HepG2 (cell line): ENCODE measurements around the gene GZF1. TPM values are rescaled to one million over a fixed set of nuclear protein-coding genes. Genes with fewer than 3 reads are reported as not detected.

ENCODE experiments used
- DNMT3B ChIP-seq: conservative IDR thresholded peaks from 2 replicates; pipeline ENCODE4 v1.6.1; 2016; ENCODE audit warnings: missing biosample characterization, control low read depth
- ELF1 ChIP-seq: sonication (generic); formaldehyde crosslinking; IDR thresholded peaks from 2 replicates; pipeline ENCODE4 v1.4.0; 2020; ENCODE audit warnings: missing genetic modification reagents
- MAFF ChIP-seq: IDR thresholded peaks from 2 replicates; pipeline ENCODE4 v1.6.1; 2011; ENCODE audit warnings: low read depth, low read length, improper control_type of control experiment
- MATR3 ChIP-seq: sonication (generic); formaldehyde crosslinking; IDR thresholded peaks from 2 replicates; pipeline ENCODE4 v1.4.0; 2020; ENCODE audit warnings: missing genetic modification reagents
- MTF1 ChIP-seq: sonication (generic); formaldehyde crosslinking; IDR thresholded peaks from 2 replicates; pipeline ENCODE4 v1.5.0; 2020; ENCODE audit warnings: missing genetic modification reagents
- NBN ChIP-seq: fragments of 450-650 bp; conservative IDR thresholded peaks from 2 replicates; pipeline ENCODE4 v1.6.1; 2017
- NFYB ChIP-seq: sonication (generic); formaldehyde crosslinking; IDR thresholded peaks from 2 replicates; pipeline ENCODE4 v1.4.0; 2020; ENCODE audit warnings: missing genetic modification reagents
- POGZ ChIP-seq: sonication (generic); formaldehyde crosslinking; IDR thresholded peaks from 2 replicates; pipeline ENCODE4 v1.4.0; 2020; ENCODE audit warnings: mild to moderate bottlenecking, missing genetic modification reagents
- SMARCC2 ChIP-seq: fragments of 450-650 bp; IDR thresholded peaks from 2 replicates; pipeline ENCODE4 v1.6.1; 2017; ENCODE audit warnings: antibody characterized with exemption, mild to moderate bottlenecking
- STAG1 ChIP-seq: sonication (generic); formaldehyde crosslinking; IDR thresholded peaks from 2 replicates; pipeline ENCODE4 v1.4.0; 2020; ENCODE audit warnings: missing genetic modification reagents
- TSC22D2 ChIP-seq: sonication (generic); formaldehyde crosslinking; IDR thresholded peaks from 2 replicates; pipeline ENCODE4 v1.5.1; 2020; ENCODE audit warnings: missing genetic modification reagents, mild to moderate bottlenecking, borderline replicate concordance
- ZBTB20 ChIP-seq: sonication (generic); formaldehyde crosslinking; IDR thresholded peaks from 2 replicates; pipeline ENCODE4 v1.8.1; 2023; ENCODE audit warnings: missing genetic modification reagents, low read depth, mild to moderate bottlenecking, borderline replicate concordance
- ZNF10 ChIP-seq: sonication (generic); formaldehyde crosslinking; IDR thresholded peaks from 2 replicates; pipeline ENCODE4 v1.4.0; 2020; ENCODE audit warnings: mild to moderate bottlenecking, low read depth, missing genetic modification reagents, borderline replicate concordance
- ZNF672 ChIP-seq: sonication (generic); formaldehyde crosslinking; IDR thresholded peaks from 2 replicates; pipeline ENCODE4 v1.8.1; 2022; ENCODE audit warnings: missing genetic modification reagents
- ZNF776 ChIP-seq: sonication (generic); formaldehyde crosslinking; IDR thresholded peaks from 2 replicates; pipeline ENCODE4 v1.4.0; 2020; ENCODE audit warnings: mild to moderate bottlenecking, missing genetic modification reagents
- polyA plus RNA-seq, 8 experiments: library from polyadenylated mRNA; depleted of rRNA in 3 of 8; stranded (reverse) in 7 of 8; unstranded in 1 of 8; fragments of >200 nt; fragmentation: Illumina TruSeq in 4 of 8; extraction: Trizol in 4 of 8; gene quantifications; 2 replicates each; pipeline versions ENCODE4 v1.2.1 to v1.2.3, GENCODE V29; 2011 to 2016; ENCODE audit warnings: low read depth in 4 of 8, missing spikeins in 1 of 8, mixed read lengths in 1 of 8; ENCODE audit not compliant: insufficient read depth in 1 of 8
- total RNA-seq, 5 experiments: library from RNA; depleted of rRNA; stranded (reverse); fragments of >200 nt; fragmentation: Illumina TruSeq; extraction: Trizol; gene quantifications; 2 replicates each; pipeline ENCODE4 v1.2.3, GENCODE V29; 2016; ENCODE audit warnings: low read depth in 1 of 5
- TF ChIP-seq, protein P1 (sequence below): sonication (generic); formaldehyde crosslinking; IDR thresholded peaks from 2 replicates; pipeline ENCODE4 v1.4.0; 2020; ENCODE audit warnings: missing genetic modification reagents, borderline replicate concordance
- TF ChIP-seq, protein P2 (sequence below): sonication (generic); formaldehyde crosslinking; IDR thresholded peaks from 2 replicates; pipeline ENCODE4 v1.9.0; 2022; ENCODE audit warnings: low read depth, missing genetic modification reagents
- TF ChIP-seq, protein P3 (sequence below): sonication (generic); formaldehyde crosslinking; conservative IDR thresholded peaks from 2 replicates; pipeline ENCODE4 v1.8.0; 2022; ENCODE audit warnings: mild to moderate bottlenecking, moderate library complexity, missing genetic modification reagents
- TF ChIP-seq, protein P4 (sequence below): sonication (generic); formaldehyde crosslinking; IDR thresholded peaks from 2 replicates; pipeline ENCODE4 v1.4.0; 2020; ENCODE audit warnings: mild to moderate bottlenecking, missing genetic modification reagents
- TF ChIP-seq, protein P5 (sequence below): sonication (generic); formaldehyde crosslinking; IDR thresholded peaks from 2 replicates; pipeline ENCODE4; 2020; ENCODE audit warnings: missing genetic modification reagents, mild to moderate bottlenecking, borderline replicate concordance

Gene GZF1
- total and polyA plus RNA-seq, 2 of the 13 experiments (the other 11 are each of a cell fraction or from before 2014, with no cell fraction given), result 16.9 to 26.0 TPM

DNA sequence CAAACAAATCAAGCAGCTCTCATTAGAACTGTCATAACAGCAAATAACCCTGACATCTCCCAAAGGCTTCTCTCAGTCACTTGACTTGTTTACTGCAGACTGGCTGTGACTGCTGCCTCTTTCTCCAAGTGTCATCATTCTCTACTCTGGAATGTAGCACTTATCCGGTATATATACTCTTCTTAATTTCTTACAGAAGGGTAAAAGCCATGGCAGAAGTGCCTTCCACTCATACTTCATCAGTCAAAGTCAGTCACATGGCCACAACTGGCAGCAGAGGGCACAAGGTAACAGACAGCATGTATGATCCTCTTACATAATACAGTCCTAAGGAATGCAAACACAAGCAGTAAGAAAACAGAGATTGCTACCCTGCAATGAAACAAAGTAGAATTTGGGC, 50.0 kb downstream of the GZF1 start (continued):
- TF ChIP-seq TSC22D2 (CRISPR knock-in tag), result 0 out of 2 replicates have a peak, but pooled peaks have one; percentile 31
- TF ChIP-seq NFYB (CRISPR knock-in tag), result no peak
- TF ChIP-seq STAG1 (CRISPR knock-in tag), result peak; percentile 27; the same call in 1 of the 2 replicates
- no peak for TF ChIP-seq ZNF10 (CRISPR knock-in tag)
- TF ChIP-seq, protein P1, sequence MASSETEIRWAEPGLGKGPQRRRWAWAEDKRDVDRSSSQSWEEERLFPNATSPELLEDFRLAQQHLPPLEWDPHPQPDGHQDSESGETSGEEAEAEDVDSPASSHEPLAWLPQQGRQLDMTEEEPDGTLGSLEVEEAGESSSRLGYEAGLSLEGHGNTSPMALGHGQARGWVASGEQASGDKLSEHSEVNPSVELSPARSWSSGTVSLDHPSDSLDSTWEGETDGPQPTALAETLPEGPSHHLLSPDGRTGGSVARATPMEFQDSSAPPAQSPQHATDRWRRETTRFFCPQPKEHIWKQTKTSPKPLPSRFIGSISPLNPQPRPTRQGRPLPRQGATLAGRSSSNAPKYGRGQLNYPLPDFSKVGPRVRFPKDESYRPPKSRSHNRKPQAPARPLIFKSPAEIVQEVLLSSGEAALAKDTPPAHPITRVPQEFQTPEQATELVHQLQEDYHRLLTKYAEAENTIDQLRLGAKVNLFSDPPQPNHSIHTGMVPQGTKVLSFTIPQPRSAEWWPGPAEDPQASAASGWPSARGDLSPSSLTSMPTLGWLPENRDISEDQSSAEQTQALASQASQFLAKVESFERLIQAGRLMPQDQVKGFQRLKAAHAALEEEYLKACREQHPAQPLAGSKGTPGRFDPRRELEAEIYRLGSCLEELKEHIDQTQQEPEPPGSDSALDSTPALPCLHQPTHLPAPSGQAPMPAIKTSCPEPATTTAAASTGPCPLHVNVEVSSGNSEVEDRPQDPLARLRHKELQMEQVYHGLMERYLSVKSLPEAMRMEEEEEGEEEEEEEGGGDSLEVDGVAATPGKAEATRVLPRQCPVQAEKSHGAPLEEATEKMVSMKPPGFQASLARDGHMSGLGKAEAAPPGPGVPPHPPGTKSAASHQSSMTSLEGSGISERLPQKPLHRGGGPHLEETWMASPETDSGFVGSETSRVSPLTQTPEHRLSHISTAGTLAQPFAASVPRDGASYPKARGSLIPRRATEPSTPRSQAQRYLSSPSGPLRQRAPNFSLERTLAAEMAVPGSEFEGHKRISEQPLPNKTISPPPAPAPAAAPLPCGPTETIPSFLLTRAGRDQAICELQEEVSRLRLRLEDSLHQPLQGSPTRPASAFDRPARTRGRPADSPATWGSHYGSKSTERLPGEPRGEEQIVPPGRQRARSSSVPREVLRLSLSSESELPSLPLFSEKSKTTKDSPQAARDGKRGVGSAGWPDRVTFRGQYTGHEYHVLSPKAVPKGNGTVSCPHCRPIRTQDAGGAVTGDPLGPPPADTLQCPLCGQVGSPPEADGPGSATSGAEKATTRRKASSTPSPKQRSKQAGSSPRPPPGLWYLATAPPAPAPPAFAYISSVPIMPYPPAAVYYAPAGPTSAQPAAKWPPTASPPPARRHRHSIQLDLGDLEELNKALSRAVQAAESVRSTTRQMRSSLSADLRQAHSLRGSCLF, result no peak
- TF ChIP-seq, protein P2, sequence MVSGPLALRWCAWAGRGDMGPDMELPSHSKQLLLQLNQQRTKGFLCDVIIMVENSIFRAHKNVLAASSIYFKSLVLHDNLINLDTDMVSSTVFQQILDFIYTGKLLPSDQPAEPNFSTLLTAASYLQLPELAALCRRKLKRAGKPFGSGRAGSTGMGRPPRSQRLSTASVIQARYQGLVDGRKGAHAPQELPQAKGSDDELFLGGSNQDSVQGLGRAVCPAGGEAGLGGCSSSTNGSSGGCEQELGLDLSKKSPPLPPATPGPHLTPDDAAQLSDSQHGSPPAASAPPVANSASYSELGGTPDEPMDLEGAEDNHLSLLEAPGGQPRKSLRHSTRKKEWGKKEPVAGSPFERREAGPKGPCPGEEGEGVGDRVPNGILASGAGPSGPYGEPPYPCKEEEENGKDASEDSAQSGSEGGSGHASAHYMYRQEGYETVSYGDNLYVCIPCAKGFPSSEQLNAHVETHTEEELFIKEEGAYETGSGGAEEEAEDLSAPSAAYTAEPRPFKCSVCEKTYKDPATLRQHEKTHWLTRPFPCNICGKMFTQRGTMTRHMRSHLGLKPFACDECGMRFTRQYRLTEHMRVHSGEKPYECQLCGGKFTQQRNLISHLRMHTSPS (CRISPR knock-in tag), result peak; percentile 69; the same call in 1 of the 2 replicates
- no peak for TF ChIP-seq MATR3
- TF ChIP-seq, protein P3, sequence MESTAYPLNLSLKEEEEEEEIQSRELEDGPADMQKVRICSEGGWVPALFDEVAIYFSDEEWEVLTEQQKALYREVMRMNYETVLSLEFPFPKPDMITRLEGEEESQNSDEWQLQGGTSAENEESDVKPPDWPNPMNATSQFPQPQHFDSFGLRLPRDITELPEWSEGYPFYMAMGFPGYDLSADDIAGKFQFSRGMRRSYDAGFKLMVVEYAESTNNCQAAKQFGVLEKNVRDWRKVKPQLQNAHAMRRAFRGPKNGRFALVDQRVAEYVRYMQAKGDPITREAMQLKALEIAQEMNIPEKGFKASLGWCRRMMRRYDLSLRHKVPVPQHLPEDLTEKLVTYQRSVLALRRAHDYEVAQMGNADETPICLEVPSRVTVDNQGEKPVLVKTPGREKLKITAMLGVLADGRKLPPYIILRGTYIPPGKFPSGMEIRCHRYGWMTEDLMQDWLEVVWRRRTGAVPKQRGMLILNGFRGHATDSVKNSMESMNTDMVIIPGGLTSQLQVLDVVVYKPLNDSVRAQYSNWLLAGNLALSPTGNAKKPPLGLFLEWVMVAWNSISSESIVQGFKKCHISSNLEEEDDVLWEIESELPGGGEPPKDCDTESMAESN (CRISPR knock-in tag), result no peak
- no peak for TF ChIP-seq ELF1
- TF ChIP-seq, protein P4, sequence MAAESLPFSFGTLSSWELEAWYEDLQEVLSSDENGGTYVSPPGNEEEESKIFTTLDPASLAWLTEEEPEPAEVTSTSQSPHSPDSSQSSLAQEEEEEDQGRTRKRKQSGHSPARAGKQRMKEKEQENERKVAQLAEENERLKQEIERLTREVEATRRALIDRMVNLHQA, result no peak
- TF ChIP-seq MAFF, result no peak
- TF ChIP-seq MTF1, result no peak
- TF ChIP-seq POGZ (CRISPR knock-in tag), result no peak
- no peak for TF ChIP-seq SMARCC2
- no peak for TF ChIP-seq ZNF776
- TF ChIP-seq NBN, result no peak
- no peak for TF ChIP-seq ZNF672
- TF ChIP-seq ZBTB20 (CRISPR knock-in tag), result no peak
- 0 out of 2 replicates have a peak, but pooled peaks have one; percentile 28 for TF ChIP-seq DNMT3B (CRISPR knock-in tag)
- TF ChIP-seq, protein P5, sequence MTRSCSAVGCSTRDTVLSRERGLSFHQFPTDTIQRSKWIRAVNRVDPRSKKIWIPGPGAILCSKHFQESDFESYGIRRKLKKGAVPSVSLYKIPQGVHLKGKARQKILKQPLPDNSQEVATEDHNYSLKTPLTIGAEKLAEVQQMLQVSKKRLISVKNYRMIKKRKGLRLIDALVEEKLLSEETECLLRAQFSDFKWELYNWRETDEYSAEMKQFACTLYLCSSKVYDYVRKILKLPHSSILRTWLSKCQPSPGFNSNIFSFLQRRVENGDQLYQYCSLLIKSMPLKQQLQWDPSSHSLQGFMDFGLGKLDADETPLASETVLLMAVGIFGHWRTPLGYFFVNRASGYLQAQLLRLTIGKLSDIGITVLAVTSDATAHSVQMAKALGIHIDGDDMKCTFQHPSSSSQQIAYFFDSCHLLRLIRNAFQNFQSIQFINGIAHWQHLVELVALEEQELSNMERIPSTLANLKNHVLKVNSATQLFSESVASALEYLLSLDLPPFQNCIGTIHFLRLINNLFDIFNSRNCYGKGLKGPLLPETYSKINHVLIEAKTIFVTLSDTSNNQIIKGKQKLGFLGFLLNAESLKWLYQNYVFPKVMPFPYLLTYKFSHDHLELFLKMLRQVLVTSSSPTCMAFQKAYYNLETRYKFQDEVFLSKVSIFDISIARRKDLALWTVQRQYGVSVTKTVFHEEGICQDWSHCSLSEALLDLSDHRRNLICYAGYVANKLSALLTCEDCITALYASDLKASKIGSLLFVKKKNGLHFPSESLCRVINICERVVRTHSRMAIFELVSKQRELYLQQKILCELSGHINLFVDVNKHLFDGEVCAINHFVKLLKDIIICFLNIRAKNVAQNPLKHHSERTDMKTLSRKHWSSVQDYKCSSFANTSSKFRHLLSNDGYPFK (CRISPR knock-in tag), result no peak
